ENCODE data around the gene CLBA1.

CLBA1 gene

DNA sequence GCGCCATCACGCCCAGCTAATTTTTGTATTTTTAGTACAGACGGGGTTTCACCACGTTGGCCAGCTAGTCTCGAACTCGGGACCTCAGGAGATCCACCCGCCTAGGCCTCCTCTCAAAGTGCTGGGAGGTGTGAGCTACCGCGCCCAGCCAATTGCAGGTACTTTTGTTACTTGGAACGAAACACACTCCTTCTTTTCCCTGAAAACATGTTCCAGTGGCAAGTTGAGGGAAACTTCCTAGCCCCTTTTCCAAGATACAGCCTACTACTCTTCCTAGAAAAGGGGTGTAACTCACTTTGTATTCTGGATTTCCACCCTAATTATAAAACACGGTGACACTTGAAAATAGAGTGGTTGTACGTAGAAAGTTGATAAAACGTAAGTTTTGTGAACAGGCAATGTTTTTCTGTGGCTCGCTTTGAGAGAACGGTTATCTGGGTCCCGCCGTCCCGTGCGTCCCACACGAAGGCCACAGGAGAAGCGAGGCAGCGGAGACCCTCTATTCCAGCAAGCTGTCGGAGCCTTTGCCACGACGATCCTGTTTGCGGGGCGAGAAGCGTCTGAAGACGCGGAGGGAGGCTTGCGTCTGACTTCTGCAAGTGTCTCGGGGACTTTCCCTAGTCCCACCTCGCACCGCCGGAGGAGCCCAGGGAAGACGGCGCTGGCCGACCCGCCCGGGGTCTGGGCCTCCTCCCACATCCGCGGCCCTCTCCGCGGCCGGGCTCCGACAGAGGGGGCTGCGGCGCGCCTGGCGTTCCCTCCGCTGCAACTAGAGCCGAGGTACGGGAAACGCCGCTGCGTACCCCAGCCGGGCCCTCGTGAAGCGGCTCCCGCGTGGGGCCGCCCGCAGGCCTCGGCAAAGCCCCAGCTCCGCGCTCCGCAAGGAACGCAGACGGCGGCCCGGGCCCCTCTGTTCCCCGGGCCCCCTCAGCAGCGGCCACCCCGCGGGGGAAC, 34.5 kb downstream of the CLBA1 start:
- peak overlapping the region; percentile 93 for H3K4me2 ChIP-seq (ENCODE audit: low read length)
- no peaks in the 10 kb centered on the region for H3K27me3 ChIP-seq (ENCODE audit: insufficient read depth, low read length, poor library complexity)
- peak overlapping the region; percentile 87 for H3K27ac ChIP-seq (ENCODE audit: low read depth, low read length)
- H2BK15ac ChIP-seq (replicated peaks; ENCODE audit: low read depth): no peak overlapping the region
- peak overlapping the region; percentile 91 for H4K8ac ChIP-seq (ENCODE audit: low read depth, low read length)
- peak overlapping the region; percentile 35 for H2BK5ac ChIP-seq (ENCODE audit: low read length)
- peak overlapping the region; percentile 95 for H3K18ac ChIP-seq (ENCODE audit: low read length)
- peak overlapping the region; percentile 96 for H3K56ac ChIP-seq (ENCODE audit: low read length)
- peaks cover 54% of the 10 kb centered on the region for H3K79me2 ChIP-seq (ENCODE audit: control insufficient read depth, insufficient read depth, low read length)
- peak; percentile 60 for DNase-seq
- peak overlapping the region; percentile 99 for H3K4me3 ChIP-seq (ENCODE audit: low read length)
- H3K36me3 ChIP-seq (ENCODE audit: control insufficient read depth, insufficient read depth, low read length): peaks cover 3% of the 10 kb centered on the region
- H4K5ac ChIP-seq (ENCODE audit: low read length): no peak overlapping the region
- peaks cover 15% of the 10 kb centered on the region for H3K4me1 ChIP-seq (ENCODE audit: control insufficient read depth, low read depth, low read length)
- H3K79me1 ChIP-seq (ENCODE audit: low read length): peaks cover 16% of the 10 kb centered on the region
- H2AK5ac ChIP-seq (ENCODE audit: low read length): peak overlapping the region; percentile 76
- no CpG with 5 or more reads among the region's 75 CpGs for WGBS (ENCODE audit: extremely low coverage, insufficient coverage, low lambda C conversion rate)
- H3K4ac ChIP-seq (ENCODE audit: low read depth, low read length): peak overlapping the region; percentile 88
- H2BK120ac ChIP-seq (ENCODE audit: low read depth, low read length): peak overlapping the region; percentile 30
- peak overlapping the region; percentile 100 for H3K9ac ChIP-seq (ENCODE audit: low read length)
- H3K23ac ChIP-seq (ENCODE audit: low read length): peak overlapping the region; percentile 94

DNA sequence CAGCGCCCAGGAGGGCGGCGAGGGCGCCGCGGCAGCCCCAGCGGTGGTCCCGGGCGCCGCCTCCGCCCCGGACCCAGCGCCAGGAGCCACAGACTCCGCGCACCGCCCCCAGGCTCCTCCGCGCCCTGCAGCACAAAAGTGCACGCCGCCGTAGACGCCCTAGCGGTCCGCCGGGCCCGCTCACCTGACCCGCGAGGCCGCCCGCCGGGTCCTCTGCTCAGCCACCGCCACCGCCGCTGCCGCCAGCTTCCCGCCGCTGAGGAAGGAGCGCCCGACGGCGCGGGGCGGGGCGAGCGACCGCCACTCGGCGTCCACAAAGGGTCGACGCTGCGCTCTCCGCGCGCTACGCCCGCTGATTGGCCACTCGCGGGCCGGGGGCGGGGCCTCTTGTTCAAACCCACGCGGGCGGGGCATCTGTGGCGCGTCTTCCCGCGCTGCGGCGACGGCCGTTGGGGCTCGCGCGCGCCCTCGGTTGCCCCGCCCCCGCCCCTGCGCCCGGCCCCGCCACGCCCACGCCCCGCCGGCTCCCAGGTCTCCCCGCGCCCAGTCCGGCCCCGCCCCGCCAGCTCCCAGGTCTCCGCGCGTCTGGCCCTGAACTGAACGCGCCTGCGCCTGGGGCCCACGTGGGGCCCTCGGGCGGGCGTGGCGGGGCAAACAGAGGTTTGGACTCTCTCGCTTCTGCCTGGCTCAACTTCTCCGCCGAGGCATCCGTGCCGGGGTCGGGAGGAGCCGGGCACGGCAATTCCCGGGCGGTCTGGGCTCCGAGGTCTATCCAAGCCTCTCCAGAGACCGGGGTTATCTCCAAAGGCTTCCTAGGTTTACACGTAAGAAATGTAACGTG, 35.4 kb downstream of the CLBA1 start, which contains the start of gene CDCA4:
Gene CDCA4 (minus strand): TSS at position 269 of the 841 bp plus-strand sequence. CDS start 9,154 bp downstream, outside the sequence.
- WGBS (ENCODE audit: extremely low coverage, insufficient coverage, low lambda C conversion rate): no CpG with 5 or more reads among the region's 115 CpGs
- H3K4me1 ChIP-seq (ENCODE audit: control insufficient read depth, low read depth, low read length): peaks cover 12% of the 10 kb centered on the region
- peaks cover 13% of the 10 kb centered on the region for H3K79me1 ChIP-seq (ENCODE audit: low read length)
- peak within 1 kb of the TSS; percentile 95 for H3K18ac ChIP-seq (ENCODE audit: low read length)
- peak within 1 kb of the TSS; percentile 96 for H3K56ac ChIP-seq (ENCODE audit: low read length)
- peak within 1 kb of the TSS; percentile 93 for H3K4me2 ChIP-seq (ENCODE audit: low read length)
- peak within 1 kb of the TSS; percentile 87 for H3K27ac ChIP-seq (ENCODE audit: low read depth, low read length)
- no peaks in the 10 kb centered on the region for H3K27me3 ChIP-seq (ENCODE audit: insufficient read depth, low read length, poor library complexity)
- H3K4ac ChIP-seq (ENCODE audit: low read depth, low read length): peak within 1 kb of the TSS; percentile 88
- peak within 1 kb of the TSS; percentile 94 for H3K23ac ChIP-seq (ENCODE audit: low read length)
- no peak within 1 kb of the TSS for H4K5ac ChIP-seq (ENCODE audit: low read length)
- H2AK5ac ChIP-seq (ENCODE audit: low read length): peak within 1 kb of the TSS; percentile 76
- H3K79me2 ChIP-seq (ENCODE audit: control insufficient read depth, insufficient read depth, low read length): peaks cover 45% of the 10 kb centered on the region
- H4K8ac ChIP-seq (ENCODE audit: low read depth, low read length): peak within 1 kb of the TSS; percentile 91
- H2BK15ac ChIP-seq (replicated peaks; ENCODE audit: low read depth): no peak within 1 kb of the TSS
- H3K9ac ChIP-seq (ENCODE audit: low read length): peak within 1 kb of the TSS; percentile 100
- DNase-seq: peak; percentile 98
- peak within 1 kb of the TSS; percentile 30 for H2BK120ac ChIP-seq (ENCODE audit: low read depth, low read length)
- H2BK5ac ChIP-seq (ENCODE audit: low read length): peak within 1 kb of the TSS; percentile 35
- H3K4me3 ChIP-seq (ENCODE audit: low read length): peak within 1 kb of the TSS; percentile 99
- H3K36me3 ChIP-seq (ENCODE audit: control insufficient read depth, insufficient read depth, low read length): peaks cover 3% of the 10 kb centered on the region

DNA sequence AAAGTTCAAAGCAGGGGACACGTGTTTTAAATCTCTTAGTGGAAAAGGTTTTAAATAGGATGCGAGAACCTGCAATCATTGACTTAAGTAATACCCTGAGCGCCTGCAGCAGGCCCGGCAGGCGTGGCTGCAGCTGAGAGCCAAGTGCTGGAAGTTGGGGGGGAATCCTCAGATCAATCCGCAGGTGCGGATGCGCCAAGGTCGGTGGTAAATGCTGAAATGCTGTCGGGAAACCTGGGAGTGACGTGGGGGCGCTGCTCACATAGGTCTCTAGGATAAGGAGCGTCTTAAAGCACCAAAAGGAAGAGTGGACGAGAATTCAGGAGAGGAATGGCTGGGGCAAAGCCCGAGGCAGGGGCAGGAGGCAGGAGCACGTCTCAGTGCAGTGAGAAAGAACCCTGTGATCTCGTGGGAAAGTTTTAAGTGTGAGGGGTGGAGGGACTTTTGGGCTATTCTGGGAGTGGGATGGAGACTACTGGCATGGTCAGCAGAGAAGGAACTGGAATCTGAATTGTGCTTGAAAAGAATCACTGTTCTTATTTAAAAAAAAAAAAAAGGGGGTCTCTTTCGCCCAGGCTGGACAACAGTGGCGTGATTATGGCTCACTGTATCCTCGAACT, 36.2 kb downstream of the CLBA1 start:
- peak overlapping the region; percentile 61 for H3K56ac ChIP-seq (ENCODE audit: low read length)

DNA sequence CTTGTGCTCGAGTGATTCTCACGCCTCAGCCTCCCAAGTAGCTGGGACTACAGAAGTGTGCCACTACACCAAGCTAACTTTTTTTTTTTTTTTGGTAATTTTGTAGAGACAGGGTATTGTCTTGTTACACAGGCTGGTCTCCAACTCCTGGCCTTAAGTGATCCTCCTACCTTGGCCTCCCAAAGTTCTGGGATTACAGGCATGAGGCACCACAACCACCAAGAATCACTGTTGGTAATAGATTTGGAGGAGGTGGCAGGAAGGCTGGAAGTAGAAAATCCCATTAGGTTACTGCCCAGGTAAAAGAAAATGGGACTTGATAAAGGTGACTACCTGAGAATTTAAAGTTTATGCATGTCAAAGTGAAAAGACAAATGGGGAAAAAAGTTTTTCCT, 36.7 kb downstream of the CLBA1 start:
- H3K36me3 ChIP-seq (ENCODE audit: control insufficient read depth, insufficient read depth, low read length): no peaks in the 10 kb centered on the region
- no peak overlapping the region for H2BK120ac ChIP-seq (ENCODE audit: low read depth, low read length)
- peak overlapping the region; percentile 61 for H3K56ac ChIP-seq (ENCODE audit: low read length)
- no peak overlapping the region for H2AK5ac ChIP-seq (ENCODE audit: low read length)
- peaks cover 8% of the 10 kb centered on the region for H3K4me1 ChIP-seq (ENCODE audit: control insufficient read depth, low read depth, low read length)
- DNase-seq: no peak
- no peak overlapping the region for H2BK5ac ChIP-seq (ENCODE audit: low read length)
- H4K5ac ChIP-seq (ENCODE audit: low read length): no peak overlapping the region
- no peak overlapping the region for H3K4ac ChIP-seq (ENCODE audit: low read depth, low read length)
- H3K9ac ChIP-seq (ENCODE audit: low read length): peak overlapping the region; percentile 89
- no CpG with 5 or more reads among the region's 2 CpGs for WGBS (ENCODE audit: extremely low coverage, insufficient coverage, low lambda C conversion rate)
- no peak overlapping the region for H3K4me2 ChIP-seq (ENCODE audit: low read length)
- peaks cover 8% of the 10 kb centered on the region for H3K79me1 ChIP-seq (ENCODE audit: low read length)
- H2BK15ac ChIP-seq (replicated peaks; ENCODE audit: low read depth): no peak overlapping the region
- no peaks in the 10 kb centered on the region for H3K27me3 ChIP-seq (ENCODE audit: insufficient read depth, low read length, poor library complexity)
- H3K27ac ChIP-seq (ENCODE audit: low read depth, low read length): no peak overlapping the region
- no peak overlapping the region for H3K18ac ChIP-seq (ENCODE audit: low read length)
- H3K23ac ChIP-seq (ENCODE audit: low read length): no peak overlapping the region
- H3K4me3 ChIP-seq (ENCODE audit: low read length): no peak overlapping the region
- H3K79me2 ChIP-seq (ENCODE audit: control insufficient read depth, insufficient read depth, low read length): peaks cover 33% of the 10 kb centered on the region
- H4K8ac ChIP-seq (ENCODE audit: low read depth, low read length): no peak overlapping the region

More for the DNA sequence above, 36.2 kb downstream of the CLBA1 start:
- Histone ChIP-seq H3K4me3 (ENCODE audit: low read length) (peak overlapping the region; percentile 72), H3K4me1 (ENCODE audit: control insufficient read depth, low read depth, low read length) (peaks cover 8% of the 10 kb centered on the region), H3K79me2 (ENCODE audit: control insufficient read depth, insufficient read depth, low read length) (peaks cover 38% of the 10 kb centered on the region), H3K36me3 (ENCODE audit: control insufficient read depth, insufficient read depth, low read length) (no peaks in the 10 kb centered on the region), H3K27me3 (ENCODE audit: insufficient read depth, low read length, poor library complexity) (no peaks in the 10 kb centered on the region), H3K79me1 (ENCODE audit: low read length) (peaks cover 8% of the 10 kb centered on the region), H3K23ac (ENCODE audit: low read length) (no peak overlapping the region), H2BK15ac (replicated peaks; ENCODE audit: low read depth) (no peak overlapping the region), H2BK120ac (ENCODE audit: low read depth, low read length) (peak overlapping the region; percentile 21), H4K5ac (ENCODE audit: low read length) (no peak overlapping the region), H3K27ac (ENCODE audit: low read depth, low read length) (peak overlapping the region; percentile 75), H3K4me2 (ENCODE audit: low read length) (peak overlapping the region; percentile 22), H2BK5ac (ENCODE audit: low read length) (no peak overlapping the region), H3K18ac (ENCODE audit: low read length) (peak overlapping the region; percentile 70), H4K8ac (ENCODE audit: low read depth, low read length) (no peak overlapping the region), H3K9ac (ENCODE audit: low read length) (peak overlapping the region; percentile 89), H2AK5ac (ENCODE audit: low read length) (no peak overlapping the region), H3K4ac (ENCODE audit: low read depth, low read length) (peak overlapping the region; percentile 87)
- no CpG with 5 or more reads among the region's 20 CpGs for whole genome bisulfite sequencing (ENCODE audit: extremely low coverage, insufficient coverage, low lambda C conversion rate)
- DNase-seq: peak; percentile 87

DNA sequence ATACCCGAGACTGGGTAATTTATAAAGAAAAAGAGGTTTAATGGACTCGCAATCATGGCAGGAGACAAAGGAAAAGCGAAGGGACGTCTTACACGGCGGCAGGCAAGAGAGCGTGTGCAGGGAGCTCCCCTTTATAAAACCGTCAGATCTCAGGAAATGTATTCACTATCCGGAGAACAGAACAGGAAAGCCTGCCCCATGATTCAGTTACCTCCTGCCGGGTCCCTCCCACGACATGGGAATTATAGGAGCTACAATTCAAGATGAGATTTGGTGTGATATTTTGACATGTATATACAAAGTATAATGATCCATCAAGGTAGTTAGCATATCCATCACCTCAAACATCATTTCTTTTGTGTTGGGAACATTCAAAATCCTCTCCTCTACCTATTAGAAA, 37.6 kb downstream of the CLBA1 start:
- no peak overlapping the region for H4K8ac ChIP-seq (ENCODE audit: low read depth, low read length)
- H3K23ac ChIP-seq (ENCODE audit: low read length): no peak overlapping the region
- H2AK5ac ChIP-seq (ENCODE audit: low read length): no peak overlapping the region
- no peak overlapping the region for H3K56ac ChIP-seq (ENCODE audit: low read length)
- no peak overlapping the region for H2BK120ac ChIP-seq (ENCODE audit: low read depth, low read length)
- no peak overlapping the region for H2BK15ac ChIP-seq (replicated peaks; ENCODE audit: low read depth)
- peaks cover 25% of the 10 kb centered on the region for H3K79me2 ChIP-seq (ENCODE audit: control insufficient read depth, insufficient read depth, low read length)
- no peak overlapping the region for H3K4me3 ChIP-seq (ENCODE audit: low read length)
- H3K4ac ChIP-seq (ENCODE audit: low read depth, low read length): no peak overlapping the region
- no peak overlapping the region for H3K9ac ChIP-seq (ENCODE audit: low read length)
- no peak for DNase-seq
- H3K79me1 ChIP-seq (ENCODE audit: low read length): peaks cover 8% of the 10 kb centered on the region
- no peak overlapping the region for H3K18ac ChIP-seq (ENCODE audit: low read length)
- no peak overlapping the region for H2BK5ac ChIP-seq (ENCODE audit: low read length)
- peaks cover 8% of the 10 kb centered on the region for H3K4me1 ChIP-seq (ENCODE audit: control insufficient read depth, low read depth, low read length)
- H3K36me3 ChIP-seq (ENCODE audit: control insufficient read depth, insufficient read depth, low read length): no peaks in the 10 kb centered on the region
- no peak overlapping the region for H3K4me2 ChIP-seq (ENCODE audit: low read length)
- no peaks in the 10 kb centered on the region for H3K27me3 ChIP-seq (ENCODE audit: insufficient read depth, low read length, poor library complexity)
- no peak overlapping the region for H3K27ac ChIP-seq (ENCODE audit: low read depth, low read length)
- H4K5ac ChIP-seq (ENCODE audit: low read length): no peak overlapping the region
- WGBS (ENCODE audit: extremely low coverage, insufficient coverage, low lambda C conversion rate): no CpG with 5 or more reads among the region's 11 CpGs
